Esophagus mucosa (tissue), 1 donor: ENCODE results near the gene CDKN2D. TPM values are rescaled to one million over a fixed set of nuclear protein-coding genes. Genes with fewer than 3 reads are reported as not detected.
A peak's percentile ranks its signal among the peaks of the same experiment; 100 is the strongest.
"Not testable (repeated sequence)": the region's sequence is repeated elsewhere in the genome, so short reads cannot be mapped to it uniquely, and the experiment has no call there.

Source experiments
- ATAC-seq: fragments of 200-7000 bp; cut with Tn5 transposase; one replicate; pipeline ENCODE4 v1.9.1; 2020
- total RNA-seq: library from RNA; stranded (reverse); gene quantifications from one replicate; pipeline ENCODE4 v1.2.4, GENCODE V29; 2023
- donor health status: DM: yes; HTN: yes; CAD: no.

Gene CDKN2D
- total RNA-seq, 1 donor from 2014 or later = 8.4 TPM

DNA sequence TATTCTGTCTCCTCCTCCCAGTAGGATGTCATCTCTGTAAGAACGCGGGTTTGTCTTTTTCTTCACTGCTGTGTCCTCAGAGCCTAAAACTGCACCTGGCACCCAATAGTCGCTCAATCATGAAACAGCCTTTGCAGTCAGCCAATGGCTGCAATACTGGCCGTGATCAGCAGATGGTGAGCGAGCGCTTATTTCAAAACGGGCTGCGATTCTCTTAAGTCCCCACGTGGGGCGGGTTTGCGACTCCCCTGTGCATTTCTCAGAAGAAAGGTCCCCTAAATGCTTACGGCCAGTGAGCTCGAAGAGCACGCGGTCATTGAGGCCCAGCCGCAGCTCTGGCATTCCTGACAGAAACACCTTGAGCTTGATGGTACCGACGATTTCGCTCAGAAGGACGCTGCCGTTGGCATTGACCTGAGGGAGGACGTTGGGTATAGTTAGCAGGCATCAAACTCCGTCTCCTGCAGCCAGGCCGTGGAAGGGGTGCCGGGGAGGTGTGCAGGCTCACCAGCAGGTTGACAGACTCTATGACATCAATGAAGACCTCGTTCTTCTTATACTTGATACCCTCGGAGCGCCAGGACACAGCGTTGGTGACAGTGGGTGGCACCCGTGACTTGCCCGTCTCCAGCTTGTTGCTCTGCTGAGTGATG lies 12.3 kb upstream of the CDKN2D start:
- ATAC-seq = peak; percentile 90

- no peak for ATAC-seq
Observed at GRCh38 chr19:10577951-10578350, 9.2 kb upstream of the CDKN2D start.

GRCh38 chr19:10575011-10575716 lies 6.4 kb upstream of the CDKN2D start:
- no peak for ATAC-seq

DNA sequence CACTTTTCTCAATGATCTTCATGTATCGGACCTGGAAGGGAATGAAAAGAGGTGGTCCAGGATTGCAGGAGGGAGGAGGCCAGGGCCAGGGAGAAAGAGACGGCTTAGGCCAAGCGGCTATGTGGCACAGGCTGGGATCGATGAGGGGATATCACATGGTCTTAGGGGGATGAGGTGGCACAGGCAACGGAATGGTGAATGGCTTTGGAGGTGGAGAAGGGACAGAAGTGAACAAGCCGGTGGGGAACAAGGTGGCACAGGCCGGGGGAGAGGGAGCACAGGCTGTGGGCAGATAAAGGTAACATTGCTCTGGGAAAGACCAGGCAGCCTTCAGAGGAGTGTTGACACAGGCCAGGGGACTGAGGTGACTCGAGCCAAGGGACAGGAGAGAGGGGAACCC lies 5.7 kb upstream of the CDKN2D start:
- ATAC-seq = peak; percentile 23

DNA sequence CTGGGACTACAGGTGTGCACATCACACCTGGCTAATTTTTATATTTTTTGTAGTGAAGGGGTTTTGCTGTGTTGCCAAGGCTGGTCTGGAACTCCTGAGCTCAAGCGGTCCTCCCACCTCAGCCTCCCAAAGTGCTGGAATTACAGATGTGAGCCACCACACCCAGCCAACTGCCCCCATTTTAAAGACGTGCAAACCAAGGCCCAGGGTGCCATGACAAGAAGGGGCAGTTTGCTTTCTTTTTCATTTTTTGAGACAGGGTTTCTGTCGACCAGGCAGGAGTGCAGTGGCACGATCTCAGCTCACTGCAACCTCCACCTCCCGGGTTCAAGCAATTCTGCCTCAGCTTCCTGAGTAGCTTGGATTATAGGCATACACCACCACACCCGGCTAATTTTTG lies 5.0 kb upstream of the CDKN2D start:
- ATAC-seq = not testable (repeated sequence)

DNA sequence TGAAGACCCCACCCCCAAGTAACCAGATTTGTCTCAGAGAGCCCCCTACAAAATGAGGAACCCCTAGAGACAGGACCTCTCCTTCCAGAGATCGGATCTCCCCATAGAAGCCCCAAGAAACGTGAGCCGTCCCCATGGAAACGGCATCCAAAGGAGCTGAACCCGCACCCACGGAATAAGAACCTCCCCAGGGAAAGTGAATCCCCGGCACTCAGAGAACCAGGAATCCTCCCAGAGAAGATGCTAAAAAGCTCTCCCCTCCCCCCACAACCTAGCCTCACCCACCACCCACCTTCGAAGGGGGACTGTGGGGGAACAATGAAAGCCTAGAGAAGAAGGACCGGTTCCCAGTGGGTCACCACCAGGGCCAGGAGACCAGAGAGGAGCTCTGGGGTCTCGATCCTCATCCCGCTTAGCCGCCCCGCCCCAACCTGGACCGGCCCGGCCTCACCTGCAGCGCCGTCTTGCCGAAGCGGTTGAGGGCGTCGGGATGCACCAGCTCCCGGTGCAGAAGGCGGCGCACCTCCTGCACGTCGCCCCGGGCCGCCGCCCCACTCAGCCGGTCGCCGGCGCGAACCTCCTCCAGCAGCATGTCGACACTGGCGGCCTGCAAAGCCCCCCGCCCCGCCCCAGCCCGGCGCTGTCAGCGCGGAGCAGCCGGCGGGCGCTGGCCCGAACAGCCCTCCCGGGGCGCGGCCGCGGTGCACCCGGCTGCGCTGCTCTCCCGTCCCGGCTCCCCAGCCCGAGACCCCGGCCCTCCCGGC lies 535 bp downstream of the CDKN2D start:
- ATAC-seq = peak; percentile 28

DNA sequence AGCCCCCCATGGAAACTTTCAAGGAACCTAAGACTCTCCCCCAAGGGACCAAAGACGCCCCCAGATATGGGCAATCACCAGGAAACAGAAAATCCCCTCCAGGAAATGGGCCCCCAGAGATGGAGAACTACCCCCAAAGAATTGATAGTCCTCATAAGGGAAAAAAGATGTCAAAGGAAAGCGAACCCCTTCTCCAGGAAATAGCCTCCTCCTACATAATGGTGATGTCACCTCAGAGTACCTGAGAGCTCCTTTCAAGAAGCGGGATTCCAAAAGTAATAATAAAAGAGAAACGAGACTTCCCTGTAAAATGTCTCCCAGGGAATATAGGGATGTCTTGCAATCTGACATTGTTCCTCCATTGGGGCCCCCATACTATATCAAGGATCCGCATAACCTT lies 1.1 kb downstream of the CDKN2D start:
- ATAC-seq = no peak

DNA sequence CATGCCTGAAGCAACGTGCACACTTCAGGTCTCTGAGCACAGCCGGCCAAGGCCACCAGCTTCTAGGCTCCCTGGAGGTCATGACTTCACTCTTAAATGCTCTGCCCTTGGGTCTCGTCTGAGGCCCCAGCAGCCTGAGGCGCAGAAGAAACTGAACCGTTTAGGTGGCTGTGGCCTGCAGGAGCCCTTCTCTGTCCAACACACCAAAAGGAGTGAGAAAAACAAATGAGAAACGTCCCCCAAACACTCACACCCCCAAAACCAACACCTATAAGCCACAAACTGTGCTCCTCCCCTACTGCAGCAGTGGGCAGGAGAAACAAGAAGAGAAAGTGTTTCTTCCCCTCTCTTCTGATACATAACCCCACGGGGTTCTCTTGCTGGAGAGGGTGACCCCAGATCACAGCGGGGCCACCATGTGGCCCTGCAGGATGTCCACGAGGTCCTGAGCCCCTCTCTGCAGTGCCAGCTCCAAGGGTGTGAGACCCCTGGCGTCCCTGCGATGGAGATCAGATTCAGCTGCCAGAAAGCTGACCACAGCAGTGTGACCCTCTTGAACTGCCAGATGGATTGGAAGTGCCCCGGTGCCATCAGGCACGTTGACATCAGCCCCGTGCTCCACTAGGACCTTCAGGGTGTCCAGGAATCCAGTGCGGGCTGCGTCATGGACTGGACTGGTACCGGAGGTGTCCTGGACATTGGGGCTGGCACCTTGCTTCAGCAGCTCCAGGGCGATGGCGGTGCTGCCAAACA lies 1.9 kb downstream of the CDKN2D start:
- ATAC-seq = no peak

- ATAC-seq = no peak
Observed at GRCh38 chr19:10566408-10566657, 2.4 kb downstream of the CDKN2D start.

DNA sequence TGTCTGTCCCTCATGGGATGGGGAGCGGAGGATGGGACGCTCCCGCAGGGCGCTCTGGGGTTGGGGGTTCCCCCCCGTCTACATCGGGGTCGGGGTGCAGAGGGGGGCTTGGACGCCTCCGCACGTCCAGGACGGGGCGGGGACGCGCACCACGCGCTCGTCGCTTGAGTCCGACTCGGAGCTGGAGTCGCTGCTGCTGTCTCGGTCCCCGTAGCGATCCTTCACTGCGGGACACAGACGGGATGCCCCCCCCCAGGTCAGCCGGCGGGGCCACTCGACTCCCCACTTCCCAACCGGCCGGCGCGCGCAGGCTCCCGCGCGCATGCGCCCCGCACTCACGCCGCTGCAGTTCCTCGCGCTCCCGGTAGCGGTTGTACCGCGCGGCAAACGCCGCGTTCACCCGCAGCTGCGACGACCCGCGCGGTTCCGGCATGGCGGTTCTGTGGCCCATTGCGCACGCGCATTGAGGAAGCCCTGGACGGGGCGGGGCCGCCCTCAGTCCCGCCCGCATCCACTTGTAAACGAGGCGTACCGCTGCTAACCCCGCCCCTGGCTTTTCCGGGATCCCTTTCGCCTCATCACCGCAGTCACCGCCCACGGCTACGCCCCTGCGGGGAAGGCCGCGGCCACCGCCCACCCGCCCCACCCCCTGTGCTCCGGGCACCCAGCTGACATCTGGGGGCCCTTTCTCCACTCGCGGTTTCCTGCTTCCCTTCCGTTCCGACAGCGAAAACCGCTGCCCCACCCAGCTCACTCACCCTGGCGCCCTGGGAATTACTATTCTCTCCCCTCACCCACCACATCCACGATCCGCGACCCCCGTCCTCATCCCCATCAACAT lies 3.0 kb downstream of the CDKN2D start, which contains the start of gene KRI1:
KRI1 (minus strand) TSS at position 444 of the 841 bp plus-strand sequence; CDS start at position 433, 11 bp downstream.
- ATAC-seq = peak; percentile 84

DNA sequence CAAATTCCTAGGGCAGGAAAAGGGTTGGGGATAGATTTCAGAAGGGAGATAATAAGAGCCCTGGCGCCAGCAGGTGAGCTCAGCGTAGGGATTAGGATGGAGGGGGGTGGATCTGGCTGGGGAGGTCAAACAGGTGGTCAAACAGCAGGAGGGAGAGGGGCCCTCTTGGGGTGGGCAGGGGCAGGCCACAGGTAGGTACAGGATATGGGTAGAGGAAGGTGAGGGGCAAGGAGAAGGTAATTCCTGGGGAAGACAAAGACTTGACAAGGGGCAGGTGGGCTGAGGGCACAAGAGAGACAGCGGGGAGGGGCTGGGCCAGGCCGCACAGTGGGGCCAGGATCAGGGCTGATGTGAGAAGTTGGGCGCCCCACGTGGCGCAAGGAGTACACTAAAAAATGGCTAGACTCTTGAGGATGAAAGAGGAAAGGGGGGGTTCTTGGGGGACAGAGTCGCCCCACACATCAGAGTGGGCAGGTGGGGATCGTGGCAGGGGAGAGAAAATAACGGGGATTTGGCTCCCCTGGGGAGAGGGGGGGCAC lies 3.7 kb downstream of the CDKN2D start:
- peak; percentile 8 for ATAC-seq

DNA sequence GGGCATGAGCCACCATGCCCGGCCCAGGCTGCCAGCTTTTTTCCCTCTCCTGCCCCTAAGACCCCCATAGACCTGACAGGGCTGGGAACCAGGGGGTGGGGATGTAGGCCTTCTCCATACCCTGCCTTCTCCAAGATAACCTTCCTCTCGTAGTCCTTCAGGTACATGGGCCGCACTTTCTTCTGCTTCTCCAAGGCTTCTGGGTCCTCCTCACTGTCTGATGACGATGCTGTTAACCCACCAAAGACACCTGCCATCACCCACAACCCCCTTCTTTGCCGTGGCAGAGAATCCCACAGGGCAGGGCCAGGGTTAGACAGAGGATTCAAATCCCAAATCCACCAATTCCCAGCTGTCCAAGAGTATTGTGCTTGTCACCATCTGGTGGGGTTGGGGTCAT lies 6.2 kb downstream of the CDKN2D start:
- ATAC-seq = no peak

DNA sequence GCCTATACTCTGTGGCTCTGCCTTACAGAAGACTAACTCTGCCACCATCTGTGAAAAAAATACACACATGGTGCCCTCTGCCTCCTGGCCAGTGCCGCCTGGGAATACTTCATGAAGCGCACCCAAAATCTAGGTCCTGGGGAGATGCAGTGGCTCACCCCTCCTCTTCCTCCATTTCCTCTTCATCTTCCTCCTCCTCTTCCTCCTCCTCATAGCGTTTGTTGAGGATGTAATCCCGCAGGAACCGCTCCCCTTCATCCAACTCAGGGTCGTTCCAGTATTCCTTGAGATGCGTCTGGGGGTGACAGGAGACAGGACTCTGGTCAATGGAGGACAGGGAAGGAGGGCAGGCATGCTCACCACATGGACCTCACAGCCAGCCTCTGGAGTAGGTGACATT lies 8.6 kb downstream of the CDKN2D start:
- no peak for ATAC-seq

GRCh38 chr19:10557603-10558197 lies 11.1 kb downstream of the CDKN2D start:
- ATAC-seq = no peak

GRCh38 chr19:10555610-10555973 lies 13.2 kb downstream of the CDKN2D start:
- ATAC-seq = no peak

DNA sequence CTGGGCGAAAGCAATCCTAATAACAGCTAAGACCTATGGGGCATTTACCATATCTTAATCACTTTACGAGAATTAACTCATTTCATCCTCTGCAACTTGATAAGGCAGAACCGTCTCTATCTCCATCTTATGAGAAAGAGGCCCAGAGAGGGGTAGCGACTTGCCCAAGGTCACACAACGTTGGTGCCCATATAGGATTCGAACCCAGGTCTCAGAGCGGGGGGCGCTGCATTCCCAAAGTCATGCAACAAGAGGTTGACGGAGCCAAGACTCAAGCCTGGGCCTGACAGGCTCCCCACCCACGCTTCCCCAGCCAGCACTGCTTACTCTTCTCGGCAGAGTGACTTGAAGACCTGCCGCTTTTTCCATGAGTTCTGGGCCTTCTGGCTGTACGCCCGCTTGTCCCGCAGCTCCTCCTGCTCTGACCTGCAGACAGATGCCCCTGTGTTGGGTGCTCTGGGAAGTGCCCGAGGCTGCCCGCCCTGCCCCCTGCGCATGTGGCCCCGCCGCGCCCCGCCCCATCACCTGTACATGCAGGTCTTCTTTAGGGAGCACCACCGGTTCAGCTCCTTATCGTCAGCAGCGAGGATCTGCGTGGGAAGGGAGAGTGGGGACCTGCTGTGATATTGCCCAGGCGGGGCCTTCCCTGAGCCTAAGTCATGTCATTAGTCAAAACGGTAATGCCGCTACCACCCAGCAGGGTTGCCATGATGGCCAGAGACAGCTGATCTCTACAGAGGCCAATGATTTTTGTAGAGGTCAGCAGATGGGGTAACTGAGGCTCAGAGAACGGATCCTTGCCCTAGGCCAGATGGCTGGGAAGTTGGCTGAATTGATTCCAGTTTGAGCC lies 13.8 kb downstream of the CDKN2D start:
- peak; percentile 77 for ATAC-seq

GRCh38 chr19:10553943-10554381 lies 14.8 kb downstream of the CDKN2D start:
- peak; percentile 66 for ATAC-seq

GRCh38 chr19:10553087-10553667 lies 15.6 kb downstream of the CDKN2D start:
- no peak for ATAC-seq

GRCh38 chr19:10552510-10553053 lies 16.2 kb downstream of the CDKN2D start:
- ATAC-seq = no peak
